HG02943 (cell line): ENCODE measurements around the gene WDR13.
"Not testable (repeated sequence)": the region's sequence is repeated elsewhere in the genome, so short reads cannot be mapped to it uniquely, and the experiment has no call there.

Source experiments
- ATAC-seq: cut with Tn5 transposase; IDR thresholded peaks from one replicate; pipeline ENCODE4 v1.9.1; 2021; ENCODE audit warnings: mild to moderate bottlenecking, low read depth, moderate library complexity; ENCODE audit not compliant: unreplicated experiment

WDR13 gene

GRCh38 chrX:48597353-48598264, at the start of gene WDR13:
TSS of gene WDR13 (plus strand) at chrX:48597492. CDS start at chrX:48597997, 505 bp downstream.
- ATAC-seq, result peak; percentile 68

GRCh38 chrX:48548871-48549270, 48.4 kb upstream of the WDR13 start:
- no peak for ATAC-seq

DNA sequence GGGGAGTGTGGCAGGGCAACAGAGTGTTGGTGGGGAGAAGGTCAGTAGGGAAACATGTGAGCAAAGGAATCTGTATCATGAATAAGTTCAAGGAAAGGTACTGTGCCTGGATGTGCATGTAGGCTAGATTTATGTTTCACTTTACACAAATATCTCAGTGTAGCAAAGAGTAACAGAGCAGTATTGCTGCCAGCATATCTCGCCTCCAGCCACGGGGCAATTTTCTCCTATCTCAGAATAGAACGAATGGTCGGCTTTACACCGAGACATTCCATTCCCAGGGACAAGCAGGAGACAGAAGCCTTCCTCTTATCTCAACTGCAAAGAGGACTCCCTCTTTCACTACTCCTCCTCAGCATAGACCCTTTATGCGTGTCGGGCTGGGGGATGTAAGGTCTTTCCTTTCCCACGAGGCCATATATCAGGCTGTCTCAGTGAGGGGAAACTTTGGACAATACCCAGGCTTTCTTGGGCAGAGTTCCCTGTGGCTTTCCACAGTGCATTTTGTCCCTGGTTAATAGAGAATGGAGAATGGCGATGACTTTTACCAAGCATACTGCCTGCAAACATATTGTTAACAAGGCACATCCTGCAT, 41.5 kb upstream of the WDR13 start:
- ATAC-seq, result not testable (repeated sequence)

DNA sequence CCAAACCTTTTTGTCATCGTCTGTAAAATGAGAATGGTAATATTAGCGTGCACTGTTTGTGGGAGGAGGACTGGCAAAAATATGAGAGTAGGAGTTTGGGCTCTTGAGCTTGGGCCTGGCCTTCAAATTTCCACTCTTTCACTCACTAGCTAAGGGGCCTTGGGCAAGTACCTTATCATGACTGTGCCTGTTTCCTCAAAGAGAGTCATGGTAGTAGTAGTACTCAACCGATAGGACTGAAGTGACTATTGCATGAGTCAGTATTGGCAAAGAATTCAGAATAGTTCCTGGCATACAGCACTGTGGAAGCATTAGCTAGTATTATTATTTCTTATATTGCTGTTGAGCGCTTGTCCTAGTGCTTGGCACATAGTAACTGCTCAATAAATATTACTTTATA, 39.0 kb upstream of the WDR13 start:
- no peak for ATAC-seq

GRCh38 chrX:48559636-48560035, 37.7 kb upstream of the WDR13 start:
- ATAC-seq, result no peak

- ATAC-seq, result no peak
Observed at GRCh38 chrX:48560056-48560455, 37.2 kb upstream of the WDR13 start.

DNA sequence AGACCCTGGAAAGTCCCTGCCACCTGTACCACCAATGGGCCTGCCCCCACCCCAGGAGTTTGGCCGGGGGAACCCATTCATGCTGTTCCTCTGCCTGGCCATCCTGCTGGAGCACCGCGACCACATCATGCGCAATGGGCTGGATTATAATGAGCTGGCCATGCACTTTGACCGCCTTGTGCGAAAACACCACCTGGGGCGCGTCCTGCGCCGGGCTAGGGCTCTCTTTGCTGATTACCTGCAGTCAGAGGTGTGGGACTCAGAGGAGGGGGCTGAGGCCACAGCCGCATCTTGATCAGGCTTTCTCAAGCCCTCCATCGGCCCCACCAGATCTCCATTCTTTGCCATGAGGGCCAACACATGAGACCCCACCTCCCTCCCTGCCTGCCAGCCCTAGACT, 36.6 kb upstream of the WDR13 start:
- no peak for ATAC-seq

GRCh38 chrX:48569958-48570357, 27.3 kb upstream of the WDR13 start:
- no peak for ATAC-seq

DNA sequence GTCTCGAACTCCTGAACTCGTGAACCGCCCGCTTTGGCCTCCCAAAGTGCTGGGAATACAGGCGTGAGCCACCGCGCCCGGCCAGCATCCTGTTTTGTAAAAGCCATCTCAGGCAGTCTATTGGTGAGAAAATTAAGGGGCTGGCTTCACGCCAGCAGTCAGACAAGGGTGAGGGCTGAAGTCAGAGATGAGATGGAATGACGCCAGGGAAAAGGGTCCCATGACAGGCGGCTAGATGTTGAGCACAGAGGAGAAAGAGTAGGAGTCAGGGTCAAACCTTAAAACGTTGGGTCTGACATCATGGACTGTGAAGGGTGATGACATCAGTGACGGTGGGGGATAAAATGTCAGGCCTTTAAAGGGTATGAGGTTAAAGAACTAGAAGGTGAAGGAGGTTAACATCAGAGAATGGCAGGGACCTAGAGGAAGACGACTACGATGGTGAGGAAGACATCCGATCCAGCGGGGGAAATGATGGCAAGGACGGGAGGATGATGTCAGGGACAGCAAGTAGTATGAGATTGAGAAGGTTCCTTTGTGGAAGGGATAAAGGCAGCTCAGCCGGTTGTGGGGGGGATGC, 23.5 kb upstream of the WDR13 start:
- no peak for ATAC-seq

- ATAC-seq, result peak; percentile 82
Observed at GRCh38 chrX:48574270-48575266, 22.7 kb upstream of the WDR13 start, which contains the start of gene RBM3. TSS of gene RBM3 (plus strand) at chrX:48574484. CDS start at chrX:48575181, 697 bp downstream.

DNA sequence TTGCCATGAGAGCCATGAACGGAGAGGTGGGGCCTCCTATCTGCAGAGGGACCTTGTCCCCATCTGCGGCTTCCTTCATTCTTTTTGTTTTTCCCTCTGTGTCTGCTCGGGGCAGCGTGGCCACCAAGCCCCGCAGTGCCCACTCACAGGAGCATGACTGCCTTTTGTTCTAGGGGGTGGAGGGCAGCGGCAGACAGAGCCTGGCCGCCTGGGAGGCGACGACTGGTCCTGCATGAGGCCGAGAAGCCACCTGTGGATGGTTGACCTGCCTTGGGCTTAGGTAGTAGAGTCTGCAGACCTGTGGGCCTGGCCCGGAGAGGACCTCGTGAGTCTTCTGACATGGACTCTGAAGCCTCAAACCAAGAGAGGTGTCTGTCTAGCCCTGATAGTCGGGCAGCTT, 21.6 kb upstream of the WDR13 start:
- ATAC-seq, result no peak

GRCh38 chrX:48576108-48576507, 21.2 kb upstream of the WDR13 start:
- ATAC-seq, result no peak

GRCh38 chrX:48578661-48579128, 18.6 kb upstream of the WDR13 start:
- ATAC-seq, result no peak

GRCh38 chrX:48579259-48579658, 18.0 kb upstream of the WDR13 start:
- no peak for ATAC-seq

DNA sequence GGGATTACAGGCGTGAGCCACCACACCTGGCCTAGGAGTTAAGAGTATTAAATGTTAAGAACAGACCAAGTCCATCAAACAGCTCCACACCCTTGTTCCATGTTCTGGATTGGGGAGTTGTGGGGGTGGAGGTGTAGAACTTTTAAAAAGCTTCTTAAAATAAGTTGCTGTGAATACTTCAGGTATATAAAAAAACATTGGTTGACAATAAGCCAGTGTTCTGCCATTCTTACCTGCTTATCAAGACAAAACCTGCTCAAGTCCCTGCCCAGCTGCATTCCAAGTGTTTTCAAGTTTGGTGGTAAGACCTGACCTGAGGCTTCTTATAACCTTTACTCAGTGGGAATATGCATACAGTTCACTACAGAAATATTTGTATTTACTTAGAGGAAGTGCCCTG, 16.6 kb upstream of the WDR13 start:
- ATAC-seq, result no peak

DNA sequence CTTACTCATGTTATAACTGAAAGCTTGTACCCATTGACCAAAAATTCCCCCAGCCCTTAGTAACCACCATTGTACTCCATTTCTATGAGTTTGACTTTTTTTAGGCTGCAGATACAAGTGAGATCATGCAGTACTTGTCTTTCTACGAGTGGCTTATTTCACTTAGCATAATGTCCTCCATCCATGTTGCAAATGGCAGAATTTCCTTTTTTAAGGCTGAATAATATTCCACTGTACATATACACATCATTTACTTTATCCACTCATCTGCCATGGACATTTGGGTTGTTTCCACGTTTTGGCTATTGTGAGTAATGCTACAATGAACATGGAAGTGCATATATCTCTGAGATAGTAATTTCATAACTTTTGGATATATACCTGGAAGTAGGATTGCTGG, 12.6 kb upstream of the WDR13 start:
- no peak for ATAC-seq

DNA sequence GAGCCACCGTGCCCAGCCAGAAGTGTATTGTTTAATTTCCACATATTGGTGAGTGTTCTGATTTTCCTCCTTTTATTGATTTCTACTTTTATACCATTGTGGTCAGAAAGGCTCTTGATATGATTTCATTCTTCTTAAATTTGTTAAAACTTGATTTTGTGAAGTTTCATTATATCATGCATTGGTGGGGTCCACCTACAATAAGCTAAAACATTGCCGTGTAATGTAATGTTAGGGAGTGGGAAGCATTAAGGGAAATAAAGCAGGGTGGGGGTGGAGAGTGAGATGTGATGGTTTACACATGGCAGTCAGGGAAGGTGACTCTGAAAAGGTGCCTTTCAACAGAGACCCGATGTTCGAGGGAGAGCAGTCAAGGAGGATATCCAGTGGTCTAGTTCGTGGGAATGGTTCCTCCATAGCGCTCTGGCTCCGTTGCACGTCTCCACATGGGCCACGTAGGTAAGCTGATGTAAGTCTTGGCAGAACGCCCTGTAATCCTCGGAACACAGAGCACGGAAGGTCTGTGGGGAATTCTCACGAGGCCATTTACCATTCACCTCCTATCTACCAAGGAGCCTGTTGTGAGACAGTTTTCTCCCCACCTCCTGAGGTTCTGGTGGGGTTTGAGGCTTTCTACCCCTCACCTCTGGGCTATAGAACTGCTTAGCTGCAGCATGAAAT, 7.7 kb upstream of the WDR13 start:
- no peak for ATAC-seq

DNA sequence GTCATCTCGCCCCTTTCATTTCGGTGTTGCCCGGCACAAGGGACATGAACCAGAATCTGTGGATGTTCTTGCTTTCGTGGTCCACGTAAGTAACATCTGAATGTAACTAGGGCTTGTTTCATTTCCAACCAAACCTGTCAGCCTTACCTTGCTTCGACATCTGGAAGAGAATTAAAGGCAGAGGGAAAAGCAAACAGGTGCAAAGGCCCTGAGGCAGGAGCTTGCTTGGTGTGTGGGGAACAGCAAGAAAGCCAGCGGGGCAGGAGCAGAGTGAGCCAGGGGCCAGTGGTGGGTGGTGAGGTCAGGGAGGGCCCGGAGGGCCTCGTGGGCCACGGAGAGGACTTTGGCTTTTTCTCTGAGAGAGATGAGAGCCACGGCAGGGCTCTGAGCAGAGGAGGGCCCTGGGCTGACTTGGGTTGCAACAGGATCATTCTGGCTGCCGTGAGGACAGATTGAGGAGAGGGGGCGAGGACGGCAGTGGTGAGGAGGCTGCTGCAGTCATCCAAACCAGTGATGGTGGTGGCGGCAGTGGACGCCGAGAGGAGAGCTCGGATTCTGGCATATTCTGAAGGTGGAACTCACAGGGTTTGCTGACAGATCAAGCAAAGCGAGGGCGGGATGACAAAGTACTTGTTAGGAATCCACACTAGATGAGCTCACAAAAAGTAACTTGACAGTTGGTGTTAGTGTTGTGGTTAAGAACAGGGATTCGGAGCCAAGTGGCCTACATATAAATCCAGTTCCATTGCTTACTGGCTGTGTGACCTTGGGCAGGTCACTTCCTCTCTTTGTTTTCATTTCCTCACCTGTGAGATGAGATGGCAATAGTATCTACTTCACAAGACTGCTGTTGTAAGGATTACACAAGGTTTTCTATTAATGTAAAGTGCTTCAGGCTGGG, 6.8 kb upstream of the WDR13 start:
- no peak for ATAC-seq
